ENCODE data around the gene LRRC32.
A peak's percentile ranks its signal among the peaks of the same experiment; 100 is the strongest.

Gene LRRC32

GRCh38 chr11:76676636-76677457 lies 6.3 kb upstream of the LRRC32 start:
- no peak for DNase-seq

GRCh38 chr11:76674517-76675400 lies 4.2 kb upstream of the LRRC32 start:
- no peak for DNase-seq

GRCh38 chr11:76673176-76674142 lies 2.9 kb upstream of the LRRC32 start:
- no peak for DNase-seq

GRCh38 chr11:76672431-76673175 lies 2.1 kb upstream of the LRRC32 start:
- DNase-seq = peak; percentile 33

GRCh38 chr11:76671626-76672309 lies 1.2 kb upstream of the LRRC32 start:
- DNase-seq = no peak

- no peak for DNase-seq
Measured at GRCh38 chr11:76671237-76671592, 668 bp upstream of the LRRC32 start.

GRCh38 chr11:76669901-76670484 lies 554 bp downstream of the LRRC32 start:
- DNase-seq = no peak

GRCh38 chr11:76668362-76669155 lies 2.0 kb downstream of the LRRC32 start:
- no peak for DNase-seq

GRCh38 chr11:76667856-76668255 lies 2.7 kb downstream of the LRRC32 start:
- no peak for DNase-seq

- no peak for DNase-seq
Measured at GRCh38 chr11:76667271-76667818, 3.2 kb downstream of the LRRC32 start.

- DNase-seq = no peak
Measured at GRCh38 chr11:76666830-76667229, 3.7 kb downstream of the LRRC32 start.

- DNase-seq = no peak
Measured at GRCh38 chr11:76666408-76666807, 4.1 kb downstream of the LRRC32 start.

- no peak for DNase-seq
Measured at GRCh38 chr11:76665921-76666351, 4.6 kb downstream of the LRRC32 start.

GRCh38 chr11:76665172-76665571 lies 5.4 kb downstream of the LRRC32 start:
- DNase-seq = no peak

GRCh38 chr11:76664578-76665061 lies 5.9 kb downstream of the LRRC32 start:
- DNase-seq = peak; percentile 42

- DNase-seq = no peak
Measured at GRCh38 chr11:76663912-76664440, 6.6 kb downstream of the LRRC32 start.

GRCh38 chr11:76663486-76663810 lies 7.1 kb downstream of the LRRC32 start:
- DNase-seq = no peak

- DNase-seq = no peak
Measured at GRCh38 chr11:76662656-76663485, 7.7 kb downstream of the LRRC32 start.

Measured in activated CD4-positive, alpha-beta T cell treated with anti-CD3 and anti-CD28 coated beads, Interleukin-2, amount 50 U/mL, for 16 hours (primary cell).